CD4-positive, alpha-beta T cell treated with Interleukin-15 for 1 hour (primary cell): Measurements from ENCODE around the gene ARPC1A.
A peak's percentile ranks its signal among the peaks of the same experiment; 100 is the strongest.
"Not testable (repeated sequence)": the region's sequence is repeated elsewhere in the genome, so short reads cannot be mapped to it uniquely, and the experiment has no call there.

Experiments
- DNase-seq: peaks from one replicate; pipeline ENCODE4 v3.0.0-alpha.2; 2020

The ARPC1A gene

GRCh38 chr7:99392046-99392445 is 66.3 kb downstream of the ARPC1A start:
- no peak for DNase-seq

DNA sequence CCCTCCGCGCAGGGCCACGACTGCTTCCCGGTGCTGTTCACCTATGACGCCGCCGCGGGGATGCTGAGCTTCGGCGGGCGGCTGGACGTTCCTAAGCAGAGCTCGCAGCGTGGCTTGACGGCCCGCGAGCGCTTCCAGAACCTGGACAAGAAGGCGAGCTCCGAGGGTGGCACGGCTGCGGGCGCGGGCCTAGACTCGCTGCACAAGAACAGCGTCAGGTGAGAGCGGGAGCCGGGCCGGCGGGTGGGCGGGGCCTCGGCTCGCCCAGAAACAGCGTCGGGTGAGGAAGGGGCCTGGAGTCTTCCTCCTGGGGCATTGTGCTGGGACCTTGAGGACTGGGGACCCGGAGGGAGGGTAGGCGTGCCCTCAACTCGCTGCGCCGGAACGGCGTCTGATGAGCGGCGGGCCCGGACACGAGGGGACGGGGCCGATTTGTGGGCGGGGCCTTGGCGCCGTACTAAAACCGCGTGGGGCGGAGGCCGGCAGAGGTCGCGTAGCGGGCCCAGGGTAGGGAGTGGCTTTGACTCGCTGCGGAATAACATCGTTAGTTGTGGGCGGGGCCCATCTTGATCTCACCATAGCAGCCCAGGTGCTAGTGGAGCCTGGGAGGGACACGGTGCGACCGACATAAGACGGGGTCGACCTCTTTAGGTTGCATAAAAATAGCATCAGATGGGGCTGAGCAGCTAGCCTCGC is 67.1 kb downstream of the ARPC1A start:
- DNase-seq: peak; percentile 89

DNA sequence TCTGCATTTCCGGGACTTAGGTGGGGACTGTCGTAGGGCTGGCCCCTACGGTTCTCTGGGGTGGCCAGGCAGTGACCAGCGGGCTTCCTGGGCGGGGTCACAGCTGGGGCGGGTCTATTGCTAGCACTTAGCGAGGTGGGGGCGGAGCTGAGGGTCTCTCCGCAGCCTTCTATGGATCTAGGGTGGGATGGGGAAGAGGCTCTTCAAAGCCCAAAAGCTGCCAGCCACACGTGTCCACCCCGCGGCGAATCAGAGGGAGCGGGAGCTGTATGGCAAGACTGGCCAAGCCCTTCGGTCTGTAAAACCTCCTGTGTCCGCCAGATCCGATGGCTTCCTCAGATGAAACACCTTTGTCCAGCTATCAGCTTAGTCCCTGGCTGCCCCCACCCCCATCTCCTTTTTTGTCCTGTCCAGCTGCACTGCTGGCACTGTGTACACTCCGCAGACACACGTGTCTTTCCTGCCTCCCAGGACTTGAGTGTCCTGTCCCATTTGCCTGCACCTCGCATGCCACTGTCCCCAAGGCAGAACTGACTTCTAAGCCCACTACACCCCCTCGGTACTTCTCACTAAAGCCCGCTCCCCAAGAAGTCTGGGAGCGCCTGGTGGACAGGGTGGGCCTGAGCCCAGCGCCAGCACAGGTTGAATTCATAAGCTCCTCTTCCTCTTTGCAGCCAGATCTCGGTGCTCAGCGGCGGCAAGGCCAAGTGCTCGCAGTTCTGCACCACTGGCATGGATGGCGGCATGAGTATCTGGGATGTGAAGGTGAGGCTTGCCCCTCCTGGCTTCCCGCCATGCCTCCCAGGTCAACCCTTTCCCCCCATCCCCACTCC is 67.9 kb downstream of the ARPC1A start:
- no peak for DNase-seq

- DNase-seq: no peak
These were observed 68.4 kb downstream of the ARPC1A start for GRCh38 chr7:99394188-99394502.

DNA sequence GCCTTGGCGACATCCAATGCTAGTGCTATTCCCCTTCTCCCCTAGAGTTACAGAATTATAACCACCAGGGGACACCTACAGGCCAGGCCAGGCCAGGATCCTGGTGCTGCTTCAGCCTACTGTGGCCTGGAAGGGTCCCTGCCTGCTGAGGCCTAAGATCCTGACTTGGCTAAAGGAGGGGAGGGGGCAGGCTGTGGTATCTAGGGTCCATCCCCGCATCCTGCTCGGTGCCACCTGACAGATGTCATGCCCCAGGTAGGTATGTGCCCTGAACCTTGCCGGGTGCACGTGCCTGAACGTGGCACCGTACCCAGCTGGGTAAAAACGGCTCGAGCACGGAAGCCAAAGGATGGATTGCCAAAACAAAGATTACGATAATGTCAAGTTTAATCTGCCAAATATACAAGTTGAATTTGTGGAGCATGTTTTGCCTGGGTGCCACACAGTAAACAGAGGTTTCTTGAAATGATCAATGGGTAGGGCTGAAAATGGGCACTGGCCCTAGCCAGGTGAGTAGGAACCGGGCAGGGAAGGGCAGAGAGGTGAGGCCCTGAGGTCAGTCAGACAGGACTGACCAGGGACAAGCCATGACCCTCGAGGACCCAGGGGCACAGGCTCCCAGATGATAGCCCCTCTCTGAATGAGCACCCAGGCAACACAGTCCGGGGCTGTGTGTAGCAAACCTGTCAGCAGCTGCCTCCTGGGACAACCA is 70.1 kb downstream of the ARPC1A start:
- no peak for DNase-seq

DNA sequence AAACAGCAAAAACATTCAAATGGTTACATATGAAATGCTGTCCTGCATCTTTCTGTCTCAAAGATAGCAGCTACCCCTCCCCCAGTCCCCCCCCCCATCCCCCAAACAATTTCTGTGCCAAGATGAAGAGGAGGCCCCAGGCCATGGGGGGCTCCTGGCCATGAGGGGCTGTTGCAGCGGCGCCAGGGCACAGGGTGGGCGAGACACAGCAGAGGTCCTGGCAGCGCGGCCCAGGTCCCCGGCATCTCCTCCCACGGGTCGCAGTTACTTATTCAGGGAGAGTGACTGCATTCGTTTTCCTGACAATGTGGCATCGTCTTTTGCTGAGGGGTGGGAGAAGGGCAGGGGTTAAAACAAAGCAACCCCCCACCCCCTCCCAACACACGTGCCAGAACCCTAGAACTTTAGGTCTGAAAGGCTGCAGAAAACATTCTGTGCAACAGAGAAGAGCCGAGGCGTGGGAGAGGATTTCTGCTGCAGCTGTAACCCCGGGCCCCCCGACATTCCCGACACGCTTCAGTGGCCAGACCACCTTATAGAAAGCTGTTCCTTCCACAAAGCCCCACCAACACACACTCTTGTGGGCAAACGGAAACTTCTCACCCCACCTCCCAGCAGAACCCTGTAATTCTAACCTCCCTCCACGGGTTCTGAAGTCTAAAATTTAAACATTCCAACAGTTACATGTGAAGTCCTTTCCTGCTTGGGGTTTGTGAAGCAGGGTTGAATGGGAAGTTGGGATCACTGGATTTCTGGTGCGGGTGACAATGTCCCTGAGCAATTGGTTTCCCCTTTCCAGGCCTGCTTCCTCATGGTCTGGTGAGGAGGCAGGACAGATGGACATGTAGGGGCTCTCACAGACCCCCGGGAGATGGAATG is 71.0 kb downstream of the ARPC1A start:
- DNase-seq: no peak

DNA sequence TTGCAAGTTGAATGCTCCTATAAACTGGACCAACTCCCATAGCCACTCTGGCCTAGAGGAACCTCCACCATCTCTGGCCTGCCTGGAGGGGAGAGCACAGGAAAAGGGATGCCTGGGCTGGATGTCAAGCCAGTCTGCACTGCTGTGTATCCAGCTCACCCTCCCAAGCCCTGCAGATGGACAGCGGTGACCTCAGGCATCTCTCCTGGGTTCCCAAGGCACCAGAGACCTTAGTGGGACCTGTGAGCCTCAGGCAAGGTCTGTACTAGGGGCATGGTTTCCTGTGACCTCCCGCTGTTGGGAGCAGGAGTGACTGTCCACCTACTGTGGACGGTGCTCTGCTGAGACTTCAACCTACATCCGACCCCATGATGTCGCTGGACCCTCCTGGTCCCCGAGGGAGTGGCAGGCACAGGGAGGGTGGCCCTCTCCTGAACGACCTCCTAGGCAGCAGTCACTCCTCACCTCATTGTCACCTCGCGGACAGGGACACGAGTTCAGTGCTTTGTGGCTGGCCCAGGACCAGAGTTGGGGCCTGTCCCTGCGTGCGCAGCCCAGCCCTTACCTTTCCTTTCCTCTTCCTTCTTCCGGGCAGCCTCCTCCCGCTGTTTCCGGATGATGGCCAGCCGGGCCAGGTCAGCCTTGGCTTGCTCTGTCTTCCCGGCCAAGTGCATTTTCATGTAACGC is 71.7 kb downstream of the ARPC1A start:
- DNase-seq: no peak

GRCh38 chr7:99398891-99399445 is 73.3 kb downstream of the ARPC1A start:
- no peak for DNase-seq

DNA sequence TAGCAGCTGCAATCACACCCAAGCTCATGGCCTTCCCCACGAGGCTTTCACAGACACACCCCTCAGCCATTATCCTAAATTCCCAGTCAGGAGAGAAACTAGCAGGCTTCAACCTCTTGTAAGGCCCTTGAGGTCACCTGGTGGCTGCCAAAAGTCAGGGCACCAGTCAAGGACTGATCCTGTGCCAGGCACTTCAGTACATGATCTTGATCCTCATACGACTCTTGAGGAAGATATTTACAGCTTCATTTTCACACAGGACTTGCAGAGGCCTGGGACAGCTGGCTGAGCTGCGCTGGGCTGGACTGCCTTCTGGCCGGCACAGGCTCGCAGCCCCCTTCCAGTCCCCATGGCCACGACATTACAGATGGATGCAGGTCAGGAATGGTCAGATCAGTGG is 73.9 kb downstream of the ARPC1A start:
- DNase-seq: no peak

DNA sequence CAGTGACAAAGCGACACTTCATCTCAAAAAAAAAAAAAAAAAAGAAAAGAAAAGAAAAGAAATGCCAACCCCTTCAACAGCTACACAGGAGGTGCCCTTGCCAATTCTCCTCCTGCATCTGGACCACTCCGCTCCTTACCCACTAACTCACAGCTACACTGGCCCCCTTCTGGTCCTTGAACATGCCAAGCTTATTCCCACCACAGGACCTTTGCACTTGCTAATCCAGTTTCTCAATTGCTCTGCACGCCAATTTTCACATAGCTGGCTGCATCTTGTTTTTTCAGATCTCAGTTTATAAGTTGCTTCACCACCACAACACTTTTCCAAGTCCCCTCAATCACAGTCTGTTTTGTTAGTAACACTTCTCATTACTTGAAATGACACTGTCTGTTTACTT is 77.2 kb downstream of the ARPC1A start:
- DNase-seq: no peak

DNA sequence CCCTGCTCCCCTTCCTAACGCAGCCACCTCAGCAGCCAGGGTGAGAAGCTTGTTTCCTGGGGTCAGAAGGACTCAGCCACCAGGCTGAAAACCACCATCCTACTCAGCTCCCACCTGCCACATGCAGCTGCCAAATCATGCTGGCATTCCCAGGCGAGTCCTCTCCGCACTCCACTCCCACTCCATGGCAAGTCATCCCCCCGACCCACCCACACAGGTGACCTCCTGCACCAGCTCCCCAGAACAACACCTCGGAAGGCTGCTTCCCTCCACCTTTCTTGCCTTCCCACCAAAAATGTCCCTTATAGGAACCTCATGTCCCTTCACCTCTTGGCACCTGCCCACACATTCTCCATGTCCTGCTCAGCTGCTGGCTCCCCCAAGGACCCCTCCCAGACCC is 78.1 kb downstream of the ARPC1A start:
- DNase-seq: no peak

DNA sequence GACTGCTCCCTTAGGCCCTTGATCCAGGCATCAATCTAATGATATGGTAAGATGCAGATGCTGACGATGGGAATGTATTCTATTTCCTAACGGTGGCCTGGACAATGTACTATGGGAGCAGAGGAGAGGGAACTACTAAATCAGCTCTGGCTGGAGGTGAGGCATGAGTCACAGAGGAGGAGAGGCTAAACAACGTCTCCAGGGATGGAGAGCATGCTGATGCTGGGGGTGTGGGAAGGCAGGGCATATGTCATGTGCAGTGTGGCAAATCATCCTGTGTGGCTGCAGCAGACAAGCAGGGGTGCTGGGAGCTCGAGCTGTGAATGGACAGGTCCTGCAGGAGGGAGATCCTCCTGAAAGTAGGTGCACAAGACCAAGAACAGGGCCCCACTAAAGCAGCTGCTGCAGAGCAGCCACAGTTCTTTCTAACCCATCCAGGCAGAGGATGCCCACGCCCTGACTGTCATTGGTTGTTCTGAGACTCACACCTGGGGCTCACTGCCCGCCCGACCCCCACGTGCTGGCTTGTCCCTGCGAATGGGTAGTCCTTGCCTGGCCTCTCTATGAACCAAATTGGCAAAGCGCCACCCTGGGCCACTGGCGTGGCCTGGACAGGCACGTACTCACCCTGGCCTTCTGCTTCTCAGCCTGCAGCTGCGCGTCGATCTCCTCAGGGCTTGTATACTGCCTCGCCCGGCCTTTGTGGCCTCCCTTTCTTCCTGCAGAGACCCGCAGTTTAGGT is 78.7 kb downstream of the ARPC1A start:
- DNase-seq: no peak

DNA sequence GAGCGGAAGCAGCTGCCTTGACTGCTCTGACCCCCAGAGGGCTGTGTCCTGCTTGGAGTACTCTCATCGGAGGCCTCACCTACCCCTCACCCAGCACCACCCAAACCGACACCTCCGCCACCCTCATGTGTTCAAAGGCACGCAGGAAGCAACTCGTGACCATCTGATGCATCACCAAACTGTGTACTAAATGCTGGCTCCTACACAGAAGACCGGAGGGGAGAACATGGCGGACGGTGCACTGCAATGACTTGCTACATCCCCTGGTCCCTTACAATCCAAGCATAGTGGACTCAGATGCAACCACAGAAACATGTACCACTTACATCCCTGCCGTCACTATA is 79.3 kb downstream of the ARPC1A start:
- no peak for DNase-seq

- DNase-seq: no peak
These were observed 80.9 kb downstream of the ARPC1A start for GRCh38 chr7:99406557-99406956.

- no peak for DNase-seq
These were observed 82.2 kb downstream of the ARPC1A start for GRCh38 chr7:99407872-99408378.

- peak; percentile 93 for DNase-seq
These were observed 82.9 kb downstream of the ARPC1A start, which contains the start of the genes BUD31 and PDAP1 for GRCh38 chr7:99408379-99409191. BUD31 (plus strand) TSS chr7:99408969; CDS start chr7:99411093, 2,124 bp downstream. PDAP1 (minus strand) TSS chr7:99408597; CDS start chr7:99408548, 49 bp downstream.

DNA sequence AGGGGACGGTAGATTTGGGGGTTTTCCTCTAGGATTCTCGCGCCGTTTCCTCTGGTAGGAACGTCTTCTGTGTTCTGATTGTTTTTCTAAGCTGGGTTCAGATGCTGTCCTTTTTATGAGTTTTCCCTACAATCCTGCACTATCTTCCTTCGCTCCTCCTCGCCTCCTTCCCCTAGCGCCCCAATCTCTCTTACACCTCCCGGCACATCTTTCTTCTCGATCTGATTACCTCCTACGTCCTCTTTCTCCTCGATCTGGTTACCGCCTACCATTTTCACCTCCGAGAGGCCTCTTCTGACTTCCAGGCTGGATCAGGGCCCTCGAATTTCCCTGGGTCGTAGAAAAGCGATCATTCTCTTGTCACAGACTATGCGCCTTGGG is 83.5 kb downstream of the ARPC1A start:
- DNase-seq: no peak

DNA sequence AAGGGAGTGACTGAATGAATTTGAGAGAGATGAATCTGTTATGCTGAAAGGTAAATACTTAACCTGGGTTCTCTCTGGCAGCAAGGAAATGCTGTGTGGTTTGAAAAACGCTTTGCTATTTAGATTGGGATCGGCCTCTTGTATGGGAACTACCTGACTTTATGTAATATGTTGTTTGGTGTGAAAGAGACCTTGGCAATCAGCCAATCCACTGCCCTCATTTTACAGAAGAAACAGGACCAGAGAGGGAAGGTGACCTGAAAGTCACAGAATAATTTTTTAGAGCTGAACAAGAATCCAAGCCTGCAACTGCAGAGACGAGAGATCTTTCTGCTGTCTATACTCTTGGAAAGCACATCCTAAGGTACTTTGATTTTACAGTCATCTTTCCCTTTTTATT is 84.1 kb downstream of the ARPC1A start:
- DNase-seq: no peak

DNA sequence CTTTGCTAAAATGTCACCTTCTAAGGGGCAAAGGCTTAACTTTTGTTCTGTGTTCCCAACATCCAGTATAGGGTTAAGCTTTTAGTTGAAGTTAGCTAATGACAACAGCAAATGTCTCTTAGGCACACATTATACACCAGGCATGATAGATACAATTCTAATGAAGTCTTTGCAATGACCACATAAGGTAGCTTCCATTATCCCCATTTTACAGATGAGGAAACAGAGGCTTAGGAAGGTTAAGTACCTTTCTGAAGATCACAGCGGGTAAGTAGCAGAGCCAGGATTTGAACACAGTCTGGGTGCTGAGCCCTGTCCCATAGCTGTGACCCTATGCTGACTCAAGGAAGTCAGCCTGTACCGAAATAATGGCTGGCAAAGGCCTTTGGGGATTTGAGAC is 84.9 kb downstream of the ARPC1A start:
- DNase-seq: no peak

- not testable (repeated sequence) for DNase-seq
These were observed 89.9 kb downstream of the ARPC1A start for GRCh38 chr7:99415513-99416127.
